GM23338 (cell line): ENCODE measurements around the gene FAM163A. TPM values are rescaled to one million over a fixed set of nuclear protein-coding genes. Genes with fewer than 3 reads are reported as not detected.

Experiments
- ATAC-seq: fragments of 200-7000 bp; cut with Tn5 transposase; 3 replicates; pipeline ENCODE4 v1.9.1; 2020
- DNase-seq: peaks from one replicate; pipeline ENCODE4 v3.0.0-alpha.2; 2015; ENCODE audit warnings: low spot score
- H2AFZ ChIP-seq: fragments of 200-600 bp; sonication (generic); 2 replicates; pipeline ENCODE4 v1.8.0; 2016; ENCODE audit warnings: antibody characterized with exemption, mild to moderate bottlenecking, moderate library complexity
- H3F3A ChIP-seq: fragments of 200-600 bp; sonication (generic); replicated peaks from 2 replicates; pipeline ENCODE4 v1.8.0; 2017; ENCODE audit warnings: antibody characterized with exemption, mixed run types, low read depth
- H3K27ac ChIP-seq: fragments of 200-600 bp; sonication (generic); 2 replicates; pipeline ENCODE4 v1.6.1; 2016; ENCODE audit warnings: low read depth
- H3K27me3 ChIP-seq: fragments of 200-600 bp; sonication (generic); 2 replicates; pipeline ENCODE4 v1.8.0; 2016; ENCODE audit warnings: mild to moderate bottlenecking, mixed run types, moderate library complexity; ENCODE audit not compliant: insufficient read depth
- H3K36me3 ChIP-seq: fragments of 200-600 bp; sonication (generic); 2 replicates; pipeline ENCODE4 v1.8.0; 2016; ENCODE audit warnings: mild to moderate bottlenecking; ENCODE audit not compliant: insufficient read depth
- H3K4me1 ChIP-seq: fragments of 200-600 bp; sonication (generic); 2 replicates; pipeline ENCODE4 v1.8.0; 2016; ENCODE audit warnings: mild to moderate bottlenecking, moderate library complexity; ENCODE audit not compliant: insufficient read depth
- H3K4me2 ChIP-seq: fragments of 200-600 bp; sonication (generic); 2 replicates; pipeline ENCODE4 v1.7.1; 2017; ENCODE audit warnings: mixed run types
- H3K4me3 ChIP-seq: fragments of 200-600 bp; sonication (generic); 2 replicates; pipeline ENCODE4 v1.6.1; 2016; ENCODE audit warnings: mixed run types
- H3K79me2 ChIP-seq: fragments of 200-600 bp; sonication (generic); replicated peaks from 2 replicates; pipeline ENCODE4 v1.8.0; 2017; ENCODE audit warnings: mild to moderate bottlenecking; ENCODE audit not compliant: insufficient read depth
- H3K9me2 ChIP-seq: fragments of 200-600 bp; sonication (generic); 2 replicates; pipeline ENCODE4 v1.8.0; 2017; ENCODE audit not compliant: insufficient read depth
- H4K20me1 ChIP-seq: fragments of 200-600 bp; sonication (generic); replicated peaks from 2 replicates; pipeline ENCODE4 v1.8.0; 2017; ENCODE audit warnings: mild to moderate bottlenecking; ENCODE audit not compliant: insufficient read depth
- H3K27ac Mint-ChIP-seq: 2 replicates; pipeline ENCODE4 v1.8.0; 2020; ENCODE audit warnings: inconsistent platforms, mild to moderate bottlenecking, moderate library complexity, mixed read lengths
- H3K27me3 Mint-ChIP-seq: 3 replicates; pipeline ENCODE4 v1.8.0; 2022; ENCODE audit warnings: low read depth, mild to moderate bottlenecking, moderate library complexity, mixed read lengths, inconsistent platforms; ENCODE audit not compliant: insufficient read depth, poor library complexity
- H3K36me3 Mint-ChIP-seq: 3 replicates; pipeline ENCODE4 v1.8.0; 2021; ENCODE audit warnings: low read depth, mild to moderate bottlenecking, inconsistent platforms, moderate library complexity, mixed read lengths
- H3K4me1 Mint-ChIP-seq: 3 replicates; pipeline ENCODE4 v1.8.0; 2020; ENCODE audit warnings: mild to moderate bottlenecking, inconsistent platforms, mixed read lengths
- H3K4me3 Mint-ChIP-seq: 3 replicates; pipeline ENCODE4 v1.8.0; 2021; ENCODE audit warnings: moderate library complexity, mild to moderate bottlenecking, inconsistent platforms, mixed read lengths
- H3K9me3 Mint-ChIP-seq: 3 replicates; pipeline ENCODE4 v1.8.0; 2020; ENCODE audit warnings: moderate library complexity, mild to moderate bottlenecking, inconsistent platforms, mixed read lengths
- CREB1 ChIP-seq: fragments of 250-450 bp; sonication (Bioruptor Pico); IDR thresholded peaks from 2 replicates; pipeline ENCODE4 v1.5.0; 2020; ENCODE audit warnings: low read depth, mild to moderate bottlenecking, moderate library complexity
- EZH2 ChIP-seq: fragments of 200-600 bp; sonication (generic); IDR thresholded peaks from one replicate; pipeline ENCODE4 v1.8.0; 2017; ENCODE audit warnings: antibody characterized with exemption, mild to moderate bottlenecking, low read depth; ENCODE audit not compliant: unreplicated experiment
- EZH2phosphoT487 ChIP-seq: fragments of 200-600 bp; sonication (generic); IDR thresholded peaks from one replicate; pipeline ENCODE4 v1.8.1; 2018; ENCODE audit warnings: antibody characterized with exemption; ENCODE audit not compliant: unreplicated experiment
- JUNB ChIP-seq: IDR thresholded peaks from one replicate; pipeline ENCODE4 v1.6.1; 2016; ENCODE audit warnings: antibody characterized with exemption; ENCODE audit not compliant: unreplicated experiment
- NANOG ChIP-seq: IDR thresholded peaks from 2 replicates; pipeline ENCODE4 v1.6.1; 2016; ENCODE audit warnings: antibody characterized with exemption, borderline replicate concordance
- POLR2AphosphoS5 ChIP-seq: IDR thresholded peaks from 2 replicates; pipeline ENCODE4 v1.6.1; 2016; ENCODE audit warnings: antibody characterized with exemption, low read depth
- REST ChIP-seq: IDR thresholded peaks from one replicate; pipeline ENCODE4 v1.6.1; 2018; ENCODE audit warnings: antibody characterized with exemption; ENCODE audit not compliant: unreplicated experiment
- ZNF114 ChIP-seq: fragments of 250-450 bp; sonication (Bioruptor Pico); IDR thresholded peaks from 2 replicates; pipeline ENCODE4 v1.5.0; 2020; ENCODE audit warnings: mild to moderate bottlenecking, moderate library complexity
- ZNF331 ChIP-seq: fragments of 250-450 bp; sonication (Bioruptor Pico); IDR thresholded peaks from 2 replicates; pipeline ENCODE4 v1.5.0; 2020; ENCODE audit warnings: low read depth, mild to moderate bottlenecking, moderate library complexity
- ZNF462 ChIP-seq: fragments of 250-450 bp; sonication (Bioruptor Pico); IDR thresholded peaks from 2 replicates; pipeline ENCODE4 v1.5.0; 2020; ENCODE audit warnings: mild to moderate bottlenecking, moderate library complexity
- polyA plus RNA-seq: library from polyadenylated mRNA; unstranded; fragments of >200 nt; fragmentation: Nextera tagmentation; extraction: Ambion mirVana; gene quantifications from 2 replicates; pipeline ENCODE4 v1.2.1, GENCODE V29; 2016
- total RNA-seq: library from RNA; depleted of rRNA; stranded (reverse); fragments of >200 nt; shearing (Covaris generic); gene quantifications from 2 replicates; pipeline ENCODE4 v1.2.3, GENCODE V29; 2014

The FAM163A gene
- total and polyA plus RNA-seq, 2 experiments from 2014 or later: not detected

GRCh38 chr1:179822065-179822464 is 79.0 kb downstream of the FAM163A start:
- ATAC-seq (no peak), DNase-seq (no peak)
- no peaks in the 10 kb centered on the region for H3K4me1 ChIP-seq
- Mint-ChIP-seq H3K36me3 (no peaks in the 10 kb centered on the region), H3K27me3 (peaks cover 12% of the 10 kb centered on the region), H3K9me3 (no peaks in the 10 kb centered on the region), H3K4me3 (no peak overlapping the region), H3K4me1 (peaks cover 11% of the 10 kb centered on the region), H3K27ac (no peak overlapping the region)
- H3K27me3 ChIP-seq: no peaks in the 10 kb centered on the region
- H3K36me3 ChIP-seq: no peaks in the 10 kb centered on the region
- H3K4me3 ChIP-seq: no peak overlapping the region
- no peak overlapping the region for H3K4me2 ChIP-seq
- H3F3A ChIP-seq: no peaks in the 10 kb centered on the region
- H3K79me2 ChIP-seq: no peaks in the 10 kb centered on the region
- H2AFZ ChIP-seq: no peak overlapping the region
- no peak overlapping the region for H3K27ac ChIP-seq
- TF ChIP-seq REST: no peak
- no peak for TF ChIP-seq ZNF331 (CRISPR knock-in tag)
- TF ChIP-seq ZNF114 (CRISPR knock-in tag): no peak
- TF ChIP-seq POLR2AphosphoS5: no peak
- TF ChIP-seq NANOG: no peak
- no peak for TF ChIP-seq CREB1 (CRISPR knock-in tag)
- no peaks in the 10 kb centered on the region for H4K20me1 ChIP-seq
- H3K9me2 ChIP-seq: no peaks in the 10 kb centered on the region

- peaks cover 11% of the 10 kb centered on the region for H3K4me1 Mint-ChIP-seq
- H3K4me3 ChIP-seq: no peak overlapping the region
- H3F3A ChIP-seq: no peaks in the 10 kb centered on the region
- no peaks in the 10 kb centered on the region for H3K79me2 ChIP-seq
- H3K4me3 Mint-ChIP-seq: no peak overlapping the region
- no peaks in the 10 kb centered on the region for H3K27me3 ChIP-seq
- no peak for DNase-seq
- no peak overlapping the region for H3K4me2 ChIP-seq
- H4K20me1 ChIP-seq: no peaks in the 10 kb centered on the region
- no peak overlapping the region for H3K27ac ChIP-seq
- H3K4me1 ChIP-seq: no peaks in the 10 kb centered on the region
- no peak overlapping the region for H3K27ac Mint-ChIP-seq
- peaks cover 9% of the 10 kb centered on the region for H3K27me3 Mint-ChIP-seq
- no peaks in the 10 kb centered on the region for H3K9me2 ChIP-seq
- H2AFZ ChIP-seq: no peak overlapping the region
- H3K9me3 Mint-ChIP-seq: no peaks in the 10 kb centered on the region
- no peaks in the 10 kb centered on the region for H3K36me3 ChIP-seq
- ATAC-seq: no peak
- H3K36me3 Mint-ChIP-seq: no peaks in the 10 kb centered on the region
- no peak for TF ChIP-seq NANOG
- no peak for TF ChIP-seq EZH2
- no peak for TF ChIP-seq EZH2phosphoT487
- TF ChIP-seq ZNF462 (CRISPR knock-in tag): no peak
- no peak for TF ChIP-seq ZNF331 (CRISPR knock-in tag)
- no peak for TF ChIP-seq CREB1 (CRISPR knock-in tag)
- TF ChIP-seq POLR2AphosphoS5: no peak
- TF ChIP-seq JUNB: no peak
- TF ChIP-seq ZNF114 (CRISPR knock-in tag): no peak
Observed at GRCh38 chr1:179823693-179824092, 80.6 kb downstream of the FAM163A start.
